Glutamatergic neuron (in vitro differentiated cells): ENCODE data around the gene TSFM. TPM values are rescaled to one million over a fixed set of nuclear protein-coding genes. Genes with fewer than 3 reads are reported as not detected.

ENCODE experiments used
- DNase-seq: peaks from one replicate; pipeline ENCODE4 v3.0.0; 2022
- H3K27ac Mint-ChIP-seq: one replicate; pipeline ENCODE4 v1.8.0; 2020; ENCODE audit warnings: mild to moderate bottlenecking, mixed read lengths, inconsistent platforms; ENCODE audit not compliant: unreplicated experiment
- H3K27me3 Mint-ChIP-seq: one replicate; pipeline ENCODE4 v1.8.0; 2020; ENCODE audit warnings: mild to moderate bottlenecking, moderate library complexity, mixed read lengths, inconsistent platforms; ENCODE audit not compliant: unreplicated experiment
- H3K36me3 Mint-ChIP-seq: one replicate; pipeline ENCODE4 v1.8.0; 2020; ENCODE audit warnings: mild to moderate bottlenecking, mixed read lengths, inconsistent platforms; ENCODE audit not compliant: unreplicated experiment
- H3K4me1 Mint-ChIP-seq: one replicate; pipeline ENCODE4 v1.8.0; 2020; ENCODE audit warnings: mild to moderate bottlenecking, low read depth, mixed read lengths, inconsistent platforms; ENCODE audit not compliant: unreplicated experiment
- H3K4me3 Mint-ChIP-seq: one replicate; pipeline ENCODE4 v1.8.0; 2020; ENCODE audit warnings: mild to moderate bottlenecking, mixed read lengths, inconsistent platforms; ENCODE audit not compliant: unreplicated experiment
- H3K9me3 Mint-ChIP-seq: one replicate; pipeline ENCODE4 v1.8.0; 2020; ENCODE audit warnings: mild to moderate bottlenecking, moderate library complexity, mixed read lengths, inconsistent platforms; ENCODE audit not compliant: unreplicated experiment
- CTCF ChIP-seq: fragments of 200-600 bp; sonication (generic); IDR thresholded peaks from one replicate; pipeline ENCODE4 v1.5.0; 2021; ENCODE audit not compliant: partially characterized antibody, unreplicated experiment
- total RNA-seq: library from RNA; stranded (reverse); fragmentation: NEBNext Ultra II Directional; extraction: Animal tissue kit (Norgen Biotek cat#: 25700); gene quantifications from one replicate; pipeline ENCODE4 v1.2.1, GENCODE V29; 2021; ENCODE audit not compliant: unreplicated experiment

Gene TSFM
- total RNA-seq, 1 donor from 2014 or later, result 35.7 TPM

- no peaks in the 10 kb centered on the region for H3K36me3 Mint-ChIP-seq
- TF ChIP-seq CTCF, result no peak
- H3K4me1 Mint-ChIP-seq, result peaks cover 60% of the 10 kb centered on the region
- H3K9me3 Mint-ChIP-seq, result peaks cover 5% of the 10 kb centered on the region
- peaks cover 8% of the 10 kb centered on the region for H3K27me3 Mint-ChIP-seq
- peak overlapping the region; percentile 97 for H3K4me3 Mint-ChIP-seq
- no peak overlapping the region for H3K27ac Mint-ChIP-seq
- DNase-seq, result no peak
These were observed 57.4 kb downstream of the TSFM start for GRCh38 chr12:57839996-57840395.

- Mint-ChIP-seq H3K4me3 (peak overlapping the region; percentile 97), H3K27me3 (peaks cover 8% of the 10 kb centered on the region)
These were observed 58.1 kb downstream of the TSFM start for GRCh38 chr12:57840726-57841125.

GRCh38 chr12:57841445-57841844 is 58.9 kb downstream of the TSFM start:
- H3K27ac Mint-ChIP-seq, result peak overlapping the region; percentile 77
- H3K4me3 Mint-ChIP-seq, result peak overlapping the region; percentile 97
- H3K4me1 Mint-ChIP-seq, result peaks cover 51% of the 10 kb centered on the region
- DNase-seq, result no peak
- H3K36me3 Mint-ChIP-seq, result no peaks in the 10 kb centered on the region
- peaks cover 8% of the 10 kb centered on the region for H3K27me3 Mint-ChIP-seq
- TF ChIP-seq CTCF, result no peak
- H3K9me3 Mint-ChIP-seq, result peaks cover 5% of the 10 kb centered on the region

More at GRCh38 chr12:57840726-57841125, 58.1 kb downstream of the TSFM start:
- DNase-seq, result no peak
- Mint-ChIP-seq H3K36me3 (no peaks in the 10 kb centered on the region), H3K27ac (peak overlapping the region; percentile 77), H3K4me1 (peaks cover 58% of the 10 kb centered on the region), H3K9me3 (peaks cover 5% of the 10 kb centered on the region)
- no peak for TF ChIP-seq CTCF

- no peak for DNase-seq
- peak overlapping the region; percentile 97 for H3K4me3 Mint-ChIP-seq
- H3K27me3 Mint-ChIP-seq, result peaks cover 13% of the 10 kb centered on the region
- no peak for TF ChIP-seq CTCF
- peaks cover 9% of the 10 kb centered on the region for H3K9me3 Mint-ChIP-seq
- peak overlapping the region; percentile 95 for H3K27ac Mint-ChIP-seq
- peaks cover 47% of the 10 kb centered on the region for H3K4me1 Mint-ChIP-seq
- H3K36me3 Mint-ChIP-seq, result no peaks in the 10 kb centered on the region
These were observed 60.0 kb downstream of the TSFM start for GRCh38 chr12:57842342-57843294.

- no peak for TF ChIP-seq CTCF
- Mint-ChIP-seq H3K4me3 (peak overlapping the region; percentile 97), H3K36me3 (no peaks in the 10 kb centered on the region), H3K27ac (peak overlapping the region; percentile 95), H3K9me3 (peaks cover 10% of the 10 kb centered on the region), H3K4me1 (peaks cover 33% of the 10 kb centered on the region), H3K27me3 (peaks cover 15% of the 10 kb centered on the region)
- DNase-seq, result peak; percentile 62
These were observed 62.3 kb downstream of the TSFM start for GRCh38 chr12:57844709-57845477.
